Sigmoid colon (tissue), 7 donors: ENCODE data around the gene FYN. TPM values are rescaled to one million over a fixed set of nuclear protein-coding genes. Genes with fewer than 3 reads are reported as not detected.

Experiments used
- DNase-seq: peaks from one replicate; pipeline ENCODE4 v3.0.0-alpha.2; 2019
- H3K27ac ChIP-seq, 4 donors: fragments of 200-600 bp; sonication (generic); one replicate each; pipeline ENCODE4 v1.5.1; 2016 to 2019; ENCODE audit warnings: mild to moderate bottlenecking in 1 of 4
- H3K27me3 ChIP-seq, 3 donors: fragments of 200-600 bp; sonication (generic); one replicate each; pipeline ENCODE4 v1.5.1; 2019; ENCODE audit warnings: mild to moderate bottlenecking in 1 of 3
- H3K36me3 ChIP-seq, 4 donors: fragments of 200-600 bp; sonication (generic); one replicate each; pipeline ENCODE4 v1.5.1; 2016 to 2019
- H3K4me1 ChIP-seq, 4 donors: fragments of 200-600 bp; sonication (generic); one replicate each; pipeline ENCODE4 v1.5.1; 2017 to 2019
- H3K4me3 ChIP-seq, 4 donors: fragments of 200-600 bp; sonication (generic); one replicate each; pipeline ENCODE4 v1.5.1; 2017 to 2019; ENCODE audit warnings: mild to moderate bottlenecking in 2 of 4, moderate library complexity in 1 of 4
- H3K9me3 ChIP-seq, 4 donors: fragments of 200-600 bp in 3 of 4; sonication (generic) in 3 of 4; one replicate each; pipeline versions ENCODE4 v1.5.1 to v1.6.1; 2013 to 2019
- EP300 ChIP-seq, 4 donors: sonication (generic); formaldehyde crosslinking; IDR thresholded peaks; one replicate each; pipeline ENCODE4 v1.6.1; 2017; ENCODE audit warnings: antibody characterized with exemption in 4 of 4
- POLR2A ChIP-seq, 2 donors: fragments of 450-650 bp; IDR thresholded peaks; one replicate each; pipeline ENCODE4 v1.6.1; 2016; ENCODE audit warnings: antibody characterized with exemption in 2 of 2, mild to moderate bottlenecking in 2 of 2, moderate library complexity in 2 of 2
- POLR2AphosphoS5 ChIP-seq, 4 donors: sonication (generic); formaldehyde crosslinking; IDR thresholded peaks; one replicate each; pipeline ENCODE4 v1.6.1; 2017; ENCODE audit warnings: antibody characterized with exemption in 4 of 4
- WGBS, 2 donors: extraction: QIAGEN DNeasy Blood & Tissue Kit; methylation state at CpG; one replicate each; pipeline ENCODE4 v1.1.7; 2013; 5-methylcytosine and 5-hydroxymethylcytosine counted together
- intact Hi-C: fragments of 100-400 bp; cut with DNase I; formaldehyde crosslinking; loops from one replicate; pipeline ENCODE4 v1.15.1; 2023
- polyA plus RNA-seq, 3 donors: library from polyadenylated mRNA; stranded (reverse); fragments of 200-250 nt; gene quantifications; one replicate each; pipeline ENCODE4 v1.2.3, GENCODE V29; 2013
- total RNA-seq, 4 donors: library from RNA; depleted of rRNA; stranded (reverse); fragments of >200 nt; gene quantifications; one replicate each; pipeline ENCODE4 v1.1.0, GENCODE V29; 2016
- TF ChIP-seq, protein P1 (sequence below), 4 experiments: fragments of 450-650 bp in 3 of 4; fragments of 200-600 bp in 1 of 4; IDR thresholded peaks; one replicate each; pipeline ENCODE4 v1.5.1; 2016 to 2019; ENCODE audit warnings: antibody characterized with exemption in 4 of 4, mild to moderate bottlenecking in 3 of 4, moderate library complexity in 2 of 4
- donor health status: healthy with polysubstance abuse.
- donor health status: Bipolar disorder and iron deficiency.
- donor health status: healthy.

FYN gene
- total and polyA plus RNA-seq, 7 donors = 2.3 to 81.4 (median 56.9) TPM

DNA sequence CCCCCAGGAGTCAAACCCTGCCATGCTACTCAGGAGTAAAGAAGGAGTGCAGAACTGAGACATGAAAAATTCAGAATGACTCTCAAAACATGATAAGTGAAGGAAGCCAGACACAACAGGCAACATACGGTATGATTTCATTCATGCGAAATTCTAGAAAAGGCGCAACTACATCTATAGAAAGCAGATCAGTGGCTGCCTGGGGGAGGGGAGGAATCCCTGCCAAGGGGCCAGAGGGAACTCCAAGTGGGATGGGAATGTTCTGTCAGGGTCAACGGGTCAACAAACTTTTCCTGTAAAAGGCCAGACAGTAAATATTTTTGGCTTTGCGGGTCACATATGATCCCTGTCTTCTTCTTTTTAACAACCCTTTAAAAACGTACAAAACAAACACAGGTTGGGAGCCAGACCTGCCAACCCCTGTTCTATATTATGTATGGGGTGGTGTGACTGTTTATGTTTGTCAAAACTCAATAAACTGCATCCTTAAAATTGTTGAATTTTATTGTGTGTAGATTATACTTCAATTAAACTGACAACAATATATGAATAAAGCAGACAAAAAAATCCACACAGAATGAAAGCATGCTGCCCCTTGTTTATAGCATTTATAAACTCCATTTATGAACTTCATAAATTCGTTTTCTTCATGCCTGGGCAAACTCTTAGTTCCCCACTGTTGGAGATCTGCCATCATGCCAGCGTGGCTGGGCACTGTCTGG lies 211.0 kb downstream of the FYN start:
- Histone ChIP-seq H3K27ac (peak overlapping the region; percentile 66 to 85 (median 79)), H3K36me3 (no peaks in the 10 kb centered on the region), H3K4me3 (peak overlapping the region in 2 of 4 donors; percentile 3 to 8), H3K9me3 (no peaks in the 10 kb centered on the region), H3K4me1 (peaks cover 0 to 95% (median 71%) of the 10 kb centered on the region in 4 donors), H3K27me3 (no peaks in the 10 kb centered on the region)
- peak; percentile 88 for DNase-seq
- 49 to 63% methylated on average over 8 of the region's 8 CpGs for WGBS, 2 donors
- intact Hi-C loops = loop anchor here (2.0 to 5.0 kb wide), 3 partner anchors 29 to 180 kb away; partner anchors contain the start of genes REV3L and TRAF3IP2
- TF ChIP-seq POLR2A (IDR thresholded peaks at IDR 0.05) (no peak), POLR2AphosphoS5 (IDR thresholded peaks at IDR 0.05) (peak; percentile 56 to 95 (median 84)), EP300 (IDR thresholded peaks at IDR 0.05) (peak in 2 of 4 donors; percentile 62 to 77)
- TF ChIP-seq, protein P1, sequence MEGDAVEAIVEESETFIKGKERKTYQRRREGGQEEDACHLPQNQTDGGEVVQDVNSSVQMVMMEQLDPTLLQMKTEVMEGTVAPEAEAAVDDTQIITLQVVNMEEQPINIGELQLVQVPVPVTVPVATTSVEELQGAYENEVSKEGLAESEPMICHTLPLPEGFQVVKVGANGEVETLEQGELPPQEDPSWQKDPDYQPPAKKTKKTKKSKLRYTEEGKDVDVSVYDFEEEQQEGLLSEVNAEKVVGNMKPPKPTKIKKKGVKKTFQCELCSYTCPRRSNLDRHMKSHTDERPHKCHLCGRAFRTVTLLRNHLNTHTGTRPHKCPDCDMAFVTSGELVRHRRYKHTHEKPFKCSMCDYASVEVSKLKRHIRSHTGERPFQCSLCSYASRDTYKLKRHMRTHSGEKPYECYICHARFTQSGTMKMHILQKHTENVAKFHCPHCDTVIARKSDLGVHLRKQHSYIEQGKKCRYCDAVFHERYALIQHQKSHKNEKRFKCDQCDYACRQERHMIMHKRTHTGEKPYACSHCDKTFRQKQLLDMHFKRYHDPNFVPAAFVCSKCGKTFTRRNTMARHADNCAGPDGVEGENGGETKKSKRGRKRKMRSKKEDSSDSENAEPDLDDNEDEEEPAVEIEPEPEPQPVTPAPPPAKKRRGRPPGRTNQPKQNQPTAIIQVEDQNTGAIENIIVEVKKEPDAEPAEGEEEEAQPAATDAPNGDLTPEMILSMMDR (IDR thresholded peaks at IDR 0.05) = no peak

DNA sequence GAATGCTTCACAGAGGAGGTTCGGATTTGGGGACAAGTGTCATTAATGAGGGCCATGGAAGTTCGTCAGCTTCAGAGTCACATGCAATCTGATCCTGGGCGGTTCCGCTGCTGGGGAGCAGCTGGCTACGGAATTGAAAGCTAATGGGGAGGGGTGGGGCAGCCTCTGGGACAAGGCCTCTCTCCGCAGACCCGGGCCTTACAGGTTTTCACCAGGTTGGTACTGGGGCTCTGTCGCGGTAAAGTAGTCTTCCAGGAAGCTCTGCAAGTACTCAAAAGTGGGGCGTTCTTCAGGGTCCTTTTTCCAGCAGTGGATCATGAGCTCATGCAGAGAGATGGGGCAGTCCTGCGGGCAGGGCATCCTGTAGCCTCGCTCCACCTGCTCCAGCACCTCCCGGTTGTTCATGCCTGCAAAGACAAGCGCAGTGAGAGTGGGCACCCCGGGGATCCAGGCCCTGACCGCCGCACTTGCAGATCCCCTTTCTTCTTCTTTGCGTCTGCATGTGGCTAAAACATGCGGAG lies 211.7 kb downstream of the FYN start:
- TF ChIP-seq, protein P1 (IDR thresholded peaks at IDR 0.05) = no peak
- no peak for TF ChIP-seq EP300 (IDR thresholded peaks at IDR 0.05)
- no peak for TF ChIP-seq POLR2AphosphoS5 (IDR thresholded peaks at IDR 0.05)
- no peak for TF ChIP-seq POLR2A (IDR thresholded peaks at IDR 0.05)
- H3K27ac ChIP-seq = peak overlapping the region; percentile 58 to 85 (median 79)
- peak overlapping the region in 2 of 4 donors; percentile 3 to 8 for H3K4me3 ChIP-seq
- no peaks in the 10 kb centered on the region for H3K9me3 ChIP-seq
- intact Hi-C loops = loop anchor here (2.0 to 5.0 kb wide), 3 partner anchors 29 to 179 kb away; partner anchors contain the start of genes REV3L and TRAF3IP2
- no peaks in the 10 kb centered on the region for H3K36me3 ChIP-seq
- 57 to 74% methylated on average over 19 of the region's 19 CpGs for whole genome bisulfite sequencing, 2 donors
- H3K4me1 ChIP-seq = peaks cover 0 to 93% (median 64%) of the 10 kb centered on the region in 4 donors
- no peak for DNase-seq
- no peaks in the 10 kb centered on the region for H3K27me3 ChIP-seq

DNA sequence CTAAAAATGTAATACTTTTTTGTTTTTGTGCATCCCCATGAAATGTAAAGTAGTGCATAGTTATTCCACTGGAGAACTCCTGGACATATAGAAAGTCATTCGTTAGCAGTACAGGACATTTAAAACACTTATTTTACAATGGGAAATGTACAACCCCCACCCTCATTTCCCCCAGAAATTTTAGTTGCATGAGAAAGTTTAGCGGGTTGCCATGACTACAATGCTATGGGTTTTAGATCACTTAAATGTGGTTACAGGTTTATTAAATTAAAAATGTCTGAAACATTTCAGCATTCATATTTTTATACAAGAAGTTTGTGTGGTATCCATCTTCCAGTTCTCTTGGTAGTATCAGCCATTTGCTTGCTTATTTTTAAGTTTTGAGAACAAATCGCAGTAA lies 212.7 kb downstream of the FYN start:
- 91 to 96% methylated on average over 3 of the region's 3 CpGs for WGBS, 2 donors
- intact Hi-C loops = loop anchor here (5.0 kb wide), 1 partner anchor 178 kb away; the partner anchor contains the start of gene REV3L
- H3K4me1 ChIP-seq = peaks cover 0 to 82% (median 57%) of the 10 kb centered on the region in 4 donors
- no peaks in the 10 kb centered on the region for H3K9me3 ChIP-seq
- no peak for DNase-seq
- TF ChIP-seq POLR2A (IDR thresholded peaks at IDR 0.05) (no peak), POLR2AphosphoS5 (IDR thresholded peaks at IDR 0.05) (no peak), EP300 (IDR thresholded peaks at IDR 0.05) (no peak)
- TF ChIP-seq, protein P1 (IDR thresholded peaks at IDR 0.05) = no peak
- H3K27ac ChIP-seq = peak overlapping the region in 2 of 4 donors; percentile 85
- no peak overlapping the region for H3K4me3 ChIP-seq
- no peaks in the 10 kb centered on the region for H3K27me3 ChIP-seq
- H3K36me3 ChIP-seq = no peaks in the 10 kb centered on the region

DNA sequence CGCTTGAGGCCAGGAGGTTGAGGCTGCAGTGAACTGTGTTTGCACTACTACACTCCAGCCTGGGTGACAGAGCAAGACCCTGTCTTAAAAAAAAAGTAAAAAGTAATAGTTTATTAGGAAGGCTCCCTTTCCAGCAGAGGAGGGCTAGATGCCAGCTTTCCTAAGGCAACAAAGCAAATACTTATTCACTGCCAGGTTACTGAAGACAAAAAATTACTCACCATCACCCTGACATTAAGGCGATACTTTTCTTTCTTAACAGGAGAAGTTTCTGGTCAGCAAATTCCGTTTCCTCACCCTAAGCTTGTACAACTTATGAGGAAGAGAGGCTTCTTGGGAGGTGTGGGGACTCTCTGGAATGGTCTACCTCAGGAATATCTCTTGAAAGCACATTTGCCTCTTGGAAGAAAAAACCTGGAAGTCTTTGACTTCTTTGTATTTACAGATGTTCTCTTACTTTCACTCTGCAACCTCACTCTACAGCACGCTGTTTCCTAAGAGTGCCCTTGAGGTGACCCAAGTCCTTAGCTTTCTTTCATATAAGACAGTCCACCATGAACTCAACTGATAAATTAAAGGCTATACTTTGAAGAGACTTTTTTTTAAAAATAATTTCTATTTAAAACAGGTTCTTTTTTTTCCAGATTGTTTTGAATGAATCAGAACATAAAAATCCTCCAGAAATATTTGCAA lies 214.6 kb downstream of the FYN start:
- 90 to 92% methylated on average over 4 of the region's 4 CpGs for WGBS, 2 donors
- no peaks in the 10 kb centered on the region for H3K27me3 ChIP-seq
- TF ChIP-seq EP300 (IDR thresholded peaks at IDR 0.05) (no peak), POLR2AphosphoS5 (IDR thresholded peaks at IDR 0.05) (peak in 2 of 4 donors; percentile 11 to 14)
- H3K9me3 ChIP-seq = no peaks in the 10 kb centered on the region
- no peak for DNase-seq
- peaks cover 0 to 63% (median 40%) of the 10 kb centered on the region in 4 donors for H3K4me1 ChIP-seq
- peak overlapping the region; percentile 55 to 71 (median 62) for H3K27ac ChIP-seq
- H3K36me3 ChIP-seq = no peaks in the 10 kb centered on the region
- H3K4me3 ChIP-seq = no peak overlapping the region
- intact Hi-C loops = no loop called here

DNA sequence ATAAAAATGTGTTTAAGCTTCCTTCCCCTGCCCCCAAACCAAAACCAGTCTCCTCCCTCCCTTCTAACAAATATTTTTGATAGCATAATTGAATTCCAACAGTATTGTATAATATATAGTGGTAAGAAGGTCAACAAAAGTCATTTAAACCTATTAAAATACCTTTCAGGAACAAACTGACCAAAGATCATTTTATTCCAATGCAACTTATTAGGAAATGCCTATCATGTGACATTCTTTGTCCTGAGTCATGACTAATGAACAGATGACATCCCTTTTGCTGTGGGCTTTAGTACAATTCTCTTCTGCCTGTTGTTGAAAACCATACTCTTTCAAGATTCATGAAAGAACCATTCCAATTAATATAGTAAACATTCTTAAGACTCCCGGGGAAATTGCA lies 216.1 kb downstream of the FYN start:
- WGBS, 2 donors = 74 to 78% methylated on average over 1 of the region's 1 CpG
- intact Hi-C loops = no loop called here
- H3K36me3 ChIP-seq = no peaks in the 10 kb centered on the region
- H3K9me3 ChIP-seq = no peaks in the 10 kb centered on the region
- H3K4me1 ChIP-seq = peaks cover 0 to 48% (median 26%) of the 10 kb centered on the region in 4 donors
- no peak overlapping the region for H3K4me3 ChIP-seq
- H3K27me3 ChIP-seq = no peaks in the 10 kb centered on the region
- no peak for TF ChIP-seq POLR2A (IDR thresholded peaks at IDR 0.05)
- peak in 1 of 4 donors; percentile 64 for TF ChIP-seq POLR2AphosphoS5 (IDR thresholded peaks at IDR 0.05)
- no peak overlapping the region for H3K27ac ChIP-seq
- no peak for DNase-seq
